Spleen (tissue), 7 donors: ENCODE measurements around the gene DNPH1.

Source experiments
- CTCF ChIP-seq, 11 experiments: fragments of 200-600 bp in 7 of 11; fragments of 450-650 bp in 4 of 11; sonication (generic) in 4 of 11; IDR thresholded peaks in 8 of 11; conservative IDR thresholded peaks in 3 of 11; 1 replicate in 7 of 11; 2 replicates in 4 of 11; pipeline versions ENCODE4 v1.4.0 to v1.8.0; 2016 to 2021; ENCODE audit warnings: antibody characterized with exemption in 11 of 11, inconsistent platforms in 4 of 11, mild to moderate bottlenecking in 1 of 11
- POLR2A ChIP-seq, 3 donors: fragments of 450-650 bp; IDR thresholded peaks; one replicate each; pipeline ENCODE4 v1.5.1; 2017; ENCODE audit warnings: antibody characterized with exemption in 3 of 3, mild to moderate bottlenecking in 1 of 3
- donor health status: DM: no; HTN: no; CAD: no; lungs with moderate emphysema.
- donor health status: DM: no; HTN: no; CAD: no.
- donor health status: DM: no; HTN: no; CAD: no.

- TF ChIP-seq CTCF (IDR thresholded peaks at IDR 0.05 in 8 of 11, conservative IDR thresholded peaks at IDR 0.05 in 3 of 11) (no peak), POLR2A (IDR thresholded peaks at IDR 0.05) (no peak)
Measured at GRCh38 chr6:43203029-43203717, 26.1 kb downstream of the DNPH1 start.
